ENCODE results near the gene CSMD2. TPM values are rescaled to one million over a fixed set of nuclear protein-coding genes. Genes with fewer than 3 reads are reported as not detected.

The CSMD2 gene
- total RNA-seq, 1 donor from 2014 or later = 0.70 TPM

- no peak for DNase-seq (ENCODE audit: low spot score)
- intact Hi-C loops (cut with DNase I) = no loop called here
Observed at GRCh38 chr1:33819290-33819912, 345.6 kb downstream of the CSMD2 start.

GRCh38 chr1:33818071-33818470, 347.0 kb downstream of the CSMD2 start:
- intact Hi-C loops (cut with DNase I) = no loop called here
- no peak for DNase-seq (ENCODE audit: low spot score)

GRCh38 chr1:33815061-33815460, 350.0 kb downstream of the CSMD2 start:
- DNase-seq (ENCODE audit: low spot score) = no peak
- intact Hi-C loops (cut with DNase I) = no loop called here

GRCh38 chr1:33814166-33814565, 350.9 kb downstream of the CSMD2 start:
- intact Hi-C loops (cut with DNase I) = no loop called here
- no peak for DNase-seq (ENCODE audit: low spot score)

GRCh38 chr1:33810571-33810970, 354.5 kb downstream of the CSMD2 start:
- intact Hi-C loops (cut with DNase I) = no loop called here
- DNase-seq (ENCODE audit: low spot score) = no peak

- intact Hi-C loops (cut with DNase I) = no loop called here
Observed at GRCh38 chr1:33805988-33806387, 359.0 kb downstream of the CSMD2 start.

GRCh38 chr1:33802268-33802667, 362.8 kb downstream of the CSMD2 start:
- no peak for DNase-seq (ENCODE audit: low spot score)
- intact Hi-C loops (cut with DNase I) = no loop called here

More at GRCh38 chr1:33805988-33806387, 359.0 kb downstream of the CSMD2 start:
- DNase-seq (ENCODE audit: low spot score) = no peak

- no peak for DNase-seq (ENCODE audit: low spot score)
- intact Hi-C loops (cut with DNase I) = no loop called here
Observed at GRCh38 chr1:33797849-33798248, 367.2 kb downstream of the CSMD2 start.

- intact Hi-C loops (cut with DNase I) = no loop called here
Observed at GRCh38 chr1:33792651-33793050, 372.4 kb downstream of the CSMD2 start.

GRCh38 chr1:33792216-33792615, 372.8 kb downstream of the CSMD2 start:
- intact Hi-C loops (cut with DNase I) = no loop called here

More at GRCh38 chr1:33792651-33793050, 372.4 kb downstream of the CSMD2 start:
- no peak for DNase-seq (ENCODE audit: low spot score)

GRCh38 chr1:33791251-33791650, 373.8 kb downstream of the CSMD2 start:
- intact Hi-C loops (cut with DNase I) = no loop called here
- no peak for DNase-seq (ENCODE audit: low spot score)

More at GRCh38 chr1:33792216-33792615, 372.8 kb downstream of the CSMD2 start:
- DNase-seq (ENCODE audit: low spot score) = no peak

- DNase-seq (ENCODE audit: low spot score) = no peak
- intact Hi-C loops (cut with DNase I) = no loop called here
Observed at GRCh38 chr1:33790577-33790976, 374.5 kb downstream of the CSMD2 start.

GRCh38 chr1:33784876-33785275, 380.2 kb downstream of the CSMD2 start:
- intact Hi-C loops (cut with DNase I) = loop anchor here (5.0 kb wide), 1 partner anchor 62 kb away; no protein-coding TSS in a partner anchor
- no peak for DNase-seq (ENCODE audit: low spot score)

- no peak for DNase-seq (ENCODE audit: low spot score)
- intact Hi-C loops (cut with DNase I) = loop anchor here (5.0 kb wide), 1 partner anchor 65 kb away; no protein-coding TSS in a partner anchor
Observed at GRCh38 chr1:33782776-33783175, 382.3 kb downstream of the CSMD2 start.

GRCh38 chr1:33781652-33782051, 383.4 kb downstream of the CSMD2 start:
- no peak for DNase-seq (ENCODE audit: low spot score)
- intact Hi-C loops (cut with DNase I) = loop anchor here (5.0 kb wide), 1 partner anchor 66 kb away; no protein-coding TSS in a partner anchor

GRCh38 chr1:33777337-33777736, 387.7 kb downstream of the CSMD2 start:
- intact Hi-C loops (cut with DNase I) = no loop called here
- DNase-seq (ENCODE audit: low spot score) = no peak

- no peak for DNase-seq (ENCODE audit: low spot score)
- intact Hi-C loops (cut with DNase I) = loop anchor here (10.0 kb wide), 1 partner anchor 126 kb away; no protein-coding TSS in a partner anchor
Observed at GRCh38 chr1:33768821-33769220, 396.2 kb downstream of the CSMD2 start.

- intact Hi-C loops (cut with DNase I) = loop anchor here (10.0 kb wide), 1 partner anchor 127 kb away; no protein-coding TSS in a partner anchor
- no peak for DNase-seq (ENCODE audit: low spot score)
Observed at GRCh38 chr1:33768106-33768505, 396.9 kb downstream of the CSMD2 start.

- intact Hi-C loops (cut with DNase I) = loop anchor here (10.0 kb wide), 1 partner anchor 131 kb away; no protein-coding TSS in a partner anchor
- DNase-seq (ENCODE audit: low spot score) = no peak
Observed at GRCh38 chr1:33764149-33764548, 400.9 kb downstream of the CSMD2 start.

GRCh38 chr1:33763406-33763805, 401.6 kb downstream of the CSMD2 start:
- intact Hi-C loops (cut with DNase I) = loop anchor here (10.0 kb wide), 1 partner anchor 131 kb away; no protein-coding TSS in a partner anchor
- DNase-seq (ENCODE audit: low spot score) = no peak

- intact Hi-C loops (cut with DNase I) = loop anchor here (10.0 kb wide), 1 partner anchor 132 kb away; no protein-coding TSS in a partner anchor
- DNase-seq (ENCODE audit: low spot score) = no peak
Observed at GRCh38 chr1:33762962-33763361, 402.1 kb downstream of the CSMD2 start.
